ENCODE results near the gene ADD3.

ADD3 gene

DNA sequence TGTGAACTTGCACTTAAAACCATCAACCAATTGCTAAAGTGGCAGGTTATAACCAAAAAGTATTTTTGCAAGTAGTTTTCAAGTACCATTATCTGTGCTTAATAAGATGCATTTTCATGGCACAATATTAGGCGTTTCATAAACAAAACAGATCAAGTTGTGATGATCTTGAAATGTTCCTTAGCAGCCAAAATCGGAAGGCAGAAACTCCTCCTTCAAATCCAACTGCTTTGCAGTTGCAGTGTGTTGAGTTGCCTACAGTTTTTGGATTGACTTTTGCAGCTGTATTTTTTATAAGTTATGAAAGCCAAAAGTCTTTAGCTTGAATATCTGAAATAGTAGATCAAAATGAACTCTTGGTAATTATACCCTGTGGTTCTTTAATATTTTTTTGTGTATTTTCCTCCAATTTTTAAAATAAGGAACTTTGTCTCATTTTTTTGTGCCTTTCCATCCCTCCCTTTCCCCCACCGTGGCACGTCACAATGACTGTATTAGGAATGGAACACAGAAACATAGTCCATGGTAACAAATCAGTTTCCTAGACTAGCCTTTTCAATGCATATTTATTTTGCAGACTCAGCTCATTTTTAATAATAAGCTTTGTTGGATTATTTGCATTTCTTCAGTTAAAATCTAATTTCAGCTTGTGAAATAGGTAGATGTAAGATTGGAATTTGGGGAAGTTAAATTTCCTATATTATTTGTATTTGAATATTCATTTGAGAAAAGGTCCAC lies 80.8 kb downstream of the ADD3 start:
- Histone ChIP-seq H3K4me3 (ENCODE audit: low read depth, low read length, poor library complexity, severe bottlenecking) (no peak overlapping the region), H3K9me3 (ENCODE audit: low read length) (no peaks in the 10 kb centered on the region), H3K9ac (ENCODE audit: low read length) (no peak overlapping the region), H3K79me2 (ENCODE audit: insufficient read depth, low read length) (peaks cover 14% of the 10 kb centered on the region; the same call in 1 of the 2 replicates), H3K27me3 (ENCODE audit: insufficient read depth, low read length) (no peaks in the 10 kb centered on the region), H4K20me1 (ENCODE audit: insufficient read depth, low read length) (no peaks in the 10 kb centered on the region), H3K4me2 (ENCODE audit: low read length) (no peak overlapping the region), H3K4me1 (ENCODE audit: insufficient read depth, low read length, severe bottlenecking) (peaks cover 12% of the 10 kb centered on the region), H3K27ac (ENCODE audit: low read depth, low read length, poor library complexity, severe bottlenecking) (no peak overlapping the region), H3K9me2 (ENCODE audit: low read depth, low read length) (no peaks in the 10 kb centered on the region), H3K36me3 (ENCODE audit: insufficient read depth, low read length) (0 out of 2 replicates have a peak, but pooled peaks cover 6% of the 10 kb centered on the region), H2AFZ (ENCODE audit: low read length) (no peak overlapping the region), H3F3A (ENCODE audit: insufficient read depth, low read length) (no peaks in the 10 kb centered on the region)
- no peak for TF ChIP-seq EZH2 (IDR thresholded peaks at IDR 0.05; ENCODE audit: borderline replicate concordance, low read length)
- no peak for TF ChIP-seq CTCF (IDR thresholded peaks at IDR 0.05; ENCODE audit: low read length)

GRCh38 chr10:110091830-110092229 lies 84.0 kb downstream of the ADD3 start:
- H3K4me1 ChIP-seq (ENCODE audit: insufficient read depth, low read length, severe bottlenecking) = no peaks in the 10 kb centered on the region
- 0 out of 2 replicates have a peak, but pooled peaks cover 6% of the 10 kb centered on the region for H3K36me3 ChIP-seq (ENCODE audit: insufficient read depth, low read length)
- no peaks in the 10 kb centered on the region for H4K20me1 ChIP-seq (ENCODE audit: insufficient read depth, low read length)
- H3K79me2 ChIP-seq (ENCODE audit: insufficient read depth, low read length) = peaks cover 28% of the 10 kb centered on the region
- no peak overlapping the region for H3K27ac ChIP-seq (ENCODE audit: low read depth, low read length, poor library complexity, severe bottlenecking)
- H2AFZ ChIP-seq (ENCODE audit: low read length) = no peak overlapping the region
- H3K4me3 ChIP-seq (ENCODE audit: low read depth, low read length, poor library complexity, severe bottlenecking) = no peak overlapping the region
- no peaks in the 10 kb centered on the region for H3K27me3 ChIP-seq (ENCODE audit: insufficient read depth, low read length)
- H3K9me2 ChIP-seq (ENCODE audit: low read depth, low read length) = no peaks in the 10 kb centered on the region
- TF ChIP-seq EZH2 (IDR thresholded peaks at IDR 0.05; ENCODE audit: borderline replicate concordance, low read length) (no peak), CTCF (IDR thresholded peaks at IDR 0.05; ENCODE audit: low read length) (no peak)
- H3K9ac ChIP-seq (ENCODE audit: low read length) = no peak overlapping the region
- H3F3A ChIP-seq (ENCODE audit: insufficient read depth, low read length) = no peaks in the 10 kb centered on the region
- H3K9me3 ChIP-seq (ENCODE audit: low read length) = 0 out of 2 replicates have a peak, but pooled peaks cover 1% of the 10 kb centered on the region
- H3K4me2 ChIP-seq (ENCODE audit: low read length) = no peak overlapping the region

DNA sequence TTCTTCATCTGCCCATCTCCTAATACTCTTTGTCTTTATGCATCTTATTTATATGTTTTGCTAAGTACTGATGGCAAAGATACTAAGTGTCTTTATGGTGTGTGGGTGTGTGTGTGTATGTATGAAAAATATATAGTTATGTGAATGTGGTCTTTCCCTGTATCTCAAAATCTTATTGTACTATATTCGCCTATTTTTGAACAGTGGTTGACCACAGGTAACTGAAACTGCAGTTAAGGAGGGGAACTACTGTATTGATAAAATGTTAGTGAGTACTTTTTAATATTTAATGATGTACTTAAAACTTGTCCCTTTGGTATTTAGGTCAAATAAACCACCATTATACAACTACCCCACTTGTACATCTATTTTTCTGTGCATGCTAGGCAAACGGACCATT lies 85.9 kb downstream of the ADD3 start:
- 0 out of 2 replicates have a peak, but pooled peaks cover 6% of the 10 kb centered on the region for H3K36me3 ChIP-seq (ENCODE audit: insufficient read depth, low read length)
- 0 out of 2 replicates have a peak, but pooled peaks cover 2% of the 10 kb centered on the region for H3K9me3 ChIP-seq (ENCODE audit: low read length)
- H3K27ac ChIP-seq (ENCODE audit: low read depth, low read length, poor library complexity, severe bottlenecking) = no peak overlapping the region
- H3K79me2 ChIP-seq (ENCODE audit: insufficient read depth, low read length) = peaks cover 33% of the 10 kb centered on the region
- H3K9ac ChIP-seq (ENCODE audit: low read length) = no peak overlapping the region
- no peaks in the 10 kb centered on the region for H3F3A ChIP-seq (ENCODE audit: insufficient read depth, low read length)
- H4K20me1 ChIP-seq (ENCODE audit: insufficient read depth, low read length) = no peaks in the 10 kb centered on the region
- no peaks in the 10 kb centered on the region for H3K27me3 ChIP-seq (ENCODE audit: insufficient read depth, low read length)
- no peak for TF ChIP-seq CTCF (IDR thresholded peaks at IDR 0.05; ENCODE audit: low read length)
- no peak for TF ChIP-seq EZH2 (IDR thresholded peaks at IDR 0.05; ENCODE audit: borderline replicate concordance, low read length)
- no peaks in the 10 kb centered on the region for H3K4me1 ChIP-seq (ENCODE audit: insufficient read depth, low read length, severe bottlenecking)
- H3K9me2 ChIP-seq (ENCODE audit: low read depth, low read length) = no peaks in the 10 kb centered on the region
- no peak overlapping the region for H2AFZ ChIP-seq (ENCODE audit: low read length)
- no peak overlapping the region for H3K4me2 ChIP-seq (ENCODE audit: low read length)
- no peak overlapping the region for H3K4me3 ChIP-seq (ENCODE audit: low read depth, low read length, poor library complexity, severe bottlenecking)
